Measurements from ENCODE around the gene TNKS1BP1.

DNA sequence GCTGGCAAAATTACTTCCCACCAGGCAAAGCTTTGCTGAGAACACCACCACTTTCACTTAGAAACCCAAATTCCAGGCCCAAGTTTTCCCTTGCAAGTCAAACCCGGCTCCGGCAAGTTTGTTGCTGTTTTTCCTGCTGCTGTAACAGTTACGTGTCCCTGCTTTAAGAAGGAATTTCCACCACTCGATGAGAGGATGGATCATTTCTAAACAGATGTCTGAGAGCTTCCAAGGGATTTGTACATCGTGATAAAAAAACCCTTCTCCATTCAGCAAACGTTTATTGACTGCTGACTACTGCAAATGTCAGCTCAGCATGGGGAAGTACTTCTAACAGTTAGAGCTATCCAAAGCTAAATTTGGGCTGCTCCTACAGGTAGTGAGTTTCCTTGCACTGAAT, 33.1 kb upstream of the TNKS1BP1 start:
- TF ChIP-seq CTCF (IDR thresholded peaks at IDR 0.05) (no peak), POLR2A (IDR thresholded peaks at IDR 0.05) (no peak)
